CD14-positive monocyte (primary cell): ENCODE results near the gene NOL6. TPM values are rescaled to one million over a fixed set of nuclear protein-coding genes. Genes with fewer than 3 reads are reported as not detected.
"Not testable (repeated sequence)": the region's sequence is repeated elsewhere in the genome, so short reads cannot be mapped to it uniquely, and the experiment has no call there.

Experiments used
- DNase-seq, 3 donors: peaks; one replicate each; pipeline ENCODE4 v3.0.0-alpha.2; 2011 to 2022
- H2AFZ ChIP-seq: 2 replicates; pipeline ENCODE4 v1.6.0; 2012; ENCODE audit warnings: mild to moderate bottlenecking, low read depth, low read length, inconsistent platforms; ENCODE audit not compliant: insufficient read depth, poor library complexity, severe bottlenecking
- H3K27ac ChIP-seq, 2 donors: 1 replicate in 1 of 2; 2 replicates in 1 of 2; pipeline ENCODE4 v1.5.1; 2012 to 2013; ENCODE audit warnings: low read length in 2 of 2, control low read depth in 1 of 2, inconsistent platforms in 1 of 2, low read depth in 1 of 2, mild to moderate bottlenecking in 1 of 2
- H3K27me3 ChIP-seq, 2 donors: one replicate each; pipeline versions ENCODE4 v1.6.0 to v1.6.1; 2011 to 2013; ENCODE audit warnings: low read length in 2 of 2; ENCODE audit not compliant: control insufficient read depth in 2 of 2, insufficient read depth in 2 of 2
- H3K36me3 ChIP-seq, 2 donors: replicated peaks in 1 of 2; 1 replicate in 1 of 2; 2 replicates in 1 of 2; pipeline versions ENCODE4 v1.5.1 to v1.6.1; 2012 to 2013; ENCODE audit warnings: low read length in 2 of 2, control low read depth in 1 of 2, inconsistent platforms in 1 of 2, mild to moderate bottlenecking in 1 of 2; ENCODE audit not compliant: insufficient read depth in 2 of 2, control insufficient read depth in 1 of 2
- H3K4me1 ChIP-seq, 2 donors: 1 replicate in 1 of 2; 2 replicates in 1 of 2; pipeline versions ENCODE4 v1.5.1 to v1.6.1; 2012 to 2013; ENCODE audit warnings: low read length in 2 of 2, control low read depth in 1 of 2, inconsistent platforms in 1 of 2, mild to moderate bottlenecking in 1 of 2, moderate library complexity in 1 of 2; ENCODE audit not compliant: insufficient read depth in 2 of 2, control insufficient read depth in 1 of 2
- H3K4me2 ChIP-seq: replicated peaks from 2 replicates; pipeline ENCODE3; 2012; ENCODE audit warnings: low read length, moderate library complexity, mild to moderate bottlenecking; ENCODE audit not compliant: poor library complexity, severe bottlenecking; ENCODE audit errors: extremely low read depth
- H3K4me3 ChIP-seq, 3 experiments: fragments of 200-600 bp in 1 of 3; sonication (generic) in 1 of 3; replicated peaks in 1 of 3; 1 replicate in 2 of 3; 2 replicates in 1 of 3; pipeline ENCODE4 v1.5.1; 2011 to 2013; ENCODE audit warnings: low read length in 3 of 3, mild to moderate bottlenecking in 3 of 3, control low read depth in 2 of 3, low read depth in 2 of 3, inconsistent platforms in 1 of 3, moderate library complexity in 1 of 3
- H3K79me2 ChIP-seq: 2 replicates; pipeline ENCODE4 v1.6.0; 2012; ENCODE audit warnings: mild to moderate bottlenecking, control low read depth, inconsistent platforms, low read length, moderate library complexity; ENCODE audit not compliant: insufficient read depth
- H3K9ac ChIP-seq: 2 replicates; pipeline ENCODE4 v1.6.0; 2017; ENCODE audit warnings: low read length, mild to moderate bottlenecking; ENCODE audit not compliant: insufficient read depth, poor library complexity, severe bottlenecking
- H3K9me3 ChIP-seq, 2 donors: replicated peaks in 1 of 2; 1 replicate in 1 of 2; 2 replicates in 1 of 2; pipeline versions ENCODE4 v1.5.1 to v1.6.1; 2012 to 2013; ENCODE audit warnings: low read length in 2 of 2, control low read depth in 1 of 2; ENCODE audit not compliant: control insufficient read depth in 1 of 2, insufficient read depth in 1 of 2
- H4K20me1 ChIP-seq: 2 replicates; pipeline ENCODE4 v1.6.0; 2012; ENCODE audit warnings: mild to moderate bottlenecking, low read length, control low read depth, moderate library complexity; ENCODE audit not compliant: insufficient read depth
- H3K27ac Mint-ChIP-seq, 7 donors: one replicate each; pipeline ENCODE4 v1.8.0; 2020; ENCODE audit warnings: mild to moderate bottlenecking in 7 of 7, mixed read lengths in 7 of 7, moderate library complexity in 6 of 7, inconsistent platforms in 2 of 7
- H3K27me3 Mint-ChIP-seq, 3 donors: one replicate each; pipeline ENCODE4 v1.8.0; 2021 to 2022; ENCODE audit warnings: low read depth in 3 of 3, mild to moderate bottlenecking in 3 of 3, mixed read lengths in 3 of 3, moderate library complexity in 3 of 3, inconsistent platforms in 1 of 3
- H3K36me3 Mint-ChIP-seq, 2 donors: one replicate each; pipeline ENCODE4 v1.8.0; 2020; ENCODE audit warnings: mixed read lengths in 2 of 2, inconsistent platforms in 1 of 2, mild to moderate bottlenecking in 1 of 2
- H3K4me1 Mint-ChIP-seq: one replicate; pipeline ENCODE4 v1.8.0; 2020; ENCODE audit warnings: mild to moderate bottlenecking, mixed read lengths
- H3K4me3 Mint-ChIP-seq, 2 donors: one replicate each; pipeline ENCODE4 v1.8.0; 2020; ENCODE audit warnings: mild to moderate bottlenecking in 2 of 2, mixed read lengths in 2 of 2, moderate library complexity in 1 of 2
- H3K9me3 Mint-ChIP-seq, 7 donors: one replicate each; pipeline ENCODE4 v1.8.0; 2020 to 2022; ENCODE audit warnings: mixed read lengths in 7 of 7, mild to moderate bottlenecking in 6 of 7, moderate library complexity in 6 of 7, inconsistent platforms in 2 of 7
- WGBS: methylation state at CpG from one replicate; pipeline ENCODE4 v1.1.5; 2013; ENCODE audit warnings: missing lambda C conversion rate; ENCODE audit not compliant: insufficient coverage; 5-methylcytosine and 5-hydroxymethylcytosine counted together
- intact Hi-C, 2 donors: fragments of 100-400 bp; cut with micrococcal nuclease; formaldehyde crosslinking; loops; one replicate each; pipeline versions ENCODE4 v1.15.0 to v1.15.1; 2023
- polyA minus RNA-seq: library from RNA; depleted of rRNA, polyadenylated mRNA; stranded (reverse); fragments of >200 nt; gene quantifications from 2 replicates; pipeline ENCODE4 v1.2.3, GENCODE V29; 2012
- polyA plus RNA-seq, 3 donors: library from polyadenylated mRNA; depleted of rRNA in 1 of 3; unstranded in 2 of 3; stranded (reverse) in 1 of 3; fragments of 300-500 nt in 2 of 3; fragments of >200 nt in 1 of 3; fragmentation: Illumina TruSeq in 2 of 3; gene quantifications; 1 replicate in 2 of 3; 2 replicates in 1 of 3; pipeline ENCODE4 v1.2.3, GENCODE V29; 2012 to 2021
- total RNA-seq, 12 experiments: library from RNA in 1 of 12; stranded (reverse) in 1 of 12; fragments of 120-200 nt in 1 of 12; gene quantifications; one replicate each; pipeline ENCODE4 v1.2.4 and lab custom pipeline; 2013 to 2026; ENCODE audit warnings: mixed read lengths in 6 of 12, inconsistent platforms in 1 of 12
- TF ChIP-seq, protein P1 (sequence below): fragments of 200-600 bp; IDR thresholded peaks from one replicate; pipeline ENCODE4 v1.8.0; 2022; ENCODE audit warnings: antibody characterized with exemption, mild to moderate bottlenecking

The NOL6 gene, protein sequence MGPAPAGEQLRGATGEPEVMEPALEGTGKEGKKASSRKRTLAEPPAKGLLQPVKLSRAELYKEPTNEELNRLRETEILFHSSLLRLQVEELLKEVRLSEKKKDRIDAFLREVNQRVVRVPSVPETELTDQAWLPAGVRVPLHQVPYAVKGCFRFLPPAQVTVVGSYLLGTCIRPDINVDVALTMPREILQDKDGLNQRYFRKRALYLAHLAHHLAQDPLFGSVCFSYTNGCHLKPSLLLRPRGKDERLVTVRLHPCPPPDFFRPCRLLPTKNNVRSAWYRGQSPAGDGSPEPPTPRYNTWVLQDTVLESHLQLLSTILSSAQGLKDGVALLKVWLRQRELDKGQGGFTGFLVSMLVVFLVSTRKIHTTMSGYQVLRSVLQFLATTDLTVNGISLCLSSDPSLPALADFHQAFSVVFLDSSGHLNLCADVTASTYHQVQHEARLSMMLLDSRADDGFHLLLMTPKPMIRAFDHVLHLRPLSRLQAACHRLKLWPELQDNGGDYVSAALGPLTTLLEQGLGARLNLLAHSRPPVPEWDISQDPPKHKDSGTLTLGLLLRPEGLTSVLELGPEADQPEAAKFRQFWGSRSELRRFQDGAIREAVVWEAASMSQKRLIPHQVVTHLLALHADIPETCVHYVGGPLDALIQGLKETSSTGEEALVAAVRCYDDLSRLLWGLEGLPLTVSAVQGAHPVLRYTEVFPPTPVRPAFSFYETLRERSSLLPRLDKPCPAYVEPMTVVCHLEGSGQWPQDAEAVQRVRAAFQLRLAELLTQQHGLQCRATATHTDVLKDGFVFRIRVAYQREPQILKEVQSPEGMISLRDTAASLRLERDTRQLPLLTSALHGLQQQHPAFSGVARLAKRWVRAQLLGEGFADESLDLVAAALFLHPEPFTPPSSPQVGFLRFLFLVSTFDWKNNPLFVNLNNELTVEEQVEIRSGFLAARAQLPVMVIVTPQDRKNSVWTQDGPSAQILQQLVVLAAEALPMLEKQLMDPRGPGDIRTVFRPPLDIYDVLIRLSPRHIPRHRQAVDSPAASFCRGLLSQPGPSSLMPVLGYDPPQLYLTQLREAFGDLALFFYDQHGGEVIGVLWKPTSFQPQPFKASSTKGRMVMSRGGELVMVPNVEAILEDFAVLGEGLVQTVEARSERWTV
- 15.3 TPM for total RNA-seq (2013)
- polyA plus RNA-seq = 10 to 100 TPM in 2 of 3 donors, 1 to 10 TPM in 1; 4.6 to 21.9 (median 10.1) TPM
- 11.9 and 18.2 TPM in 2 replicates for polyA minus RNA-seq
- 4.7 to 28.4 (median 16.3) reads per million in 11 experiments for total RNA-seq (lab: John Stamatoyannopoulos, UW)

DNA sequence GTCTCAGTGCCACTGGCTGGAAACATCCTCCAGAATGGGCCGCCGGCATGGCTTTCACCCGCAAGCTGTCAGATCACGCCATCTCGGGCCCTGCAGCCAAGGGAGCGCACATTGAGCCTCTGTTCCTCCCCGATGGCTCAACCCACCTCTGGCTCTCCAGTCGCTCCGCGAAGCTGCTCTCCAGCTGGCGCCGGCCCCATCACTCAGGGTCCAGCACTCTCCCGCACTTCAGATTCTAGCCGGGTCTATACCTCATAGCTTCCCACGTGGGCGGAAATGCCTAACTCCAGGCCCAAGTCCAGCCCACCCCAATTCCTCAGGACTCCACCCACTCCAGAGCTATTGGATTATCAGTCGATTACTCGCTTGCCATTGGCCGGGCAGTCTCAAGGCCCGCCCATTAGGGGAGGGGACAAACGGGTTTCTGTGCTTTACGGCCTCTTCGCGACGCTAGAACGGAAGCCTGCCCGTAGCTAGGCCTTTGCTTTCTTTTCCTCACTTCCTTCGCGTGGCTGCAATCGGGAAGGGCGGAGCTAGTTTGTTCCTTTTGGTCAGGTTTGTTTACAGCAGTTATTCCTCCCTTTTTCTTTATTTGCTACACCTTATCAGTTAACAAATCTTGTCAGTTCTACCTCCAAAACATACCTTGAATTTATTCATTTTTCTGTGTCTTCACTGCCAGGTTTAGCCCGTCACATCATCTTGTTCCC, at the start of gene NOL6:
Gene NOL6 (minus strand): TSS at position 282 of the 710 bp plus-strand sequence. CDS start 82 bp downstream, at position 200.
- Histone ChIP-seq H3K36me3 (peaks cover 27 to 36% of the 10 kb centered on the region in 2 donors), H3K9ac (peak within 1 kb of the TSS; percentile 80), H3K4me1 (peaks cover 16 to 19% of the 10 kb centered on the region in 2 donors), H3K4me2 (peak within 1 kb of the TSS; percentile 96), H3K27me3 (no peaks in the 10 kb centered on the region), H3K9me3 (no peaks in the 10 kb centered on the region), H4K20me1 (no peaks in the 10 kb centered on the region), H2AFZ (peak within 1 kb of the TSS; percentile 93), H3K79me2 (peaks cover 24% of the 10 kb centered on the region), H3K4me3 (peak within 1 kb of the TSS; percentile 82 to 99 (median 97)), H3K27ac (peak within 1 kb of the TSS; percentile 42 to 77)
- Mint-ChIP-seq H3K36me3 (peaks cover 31 to 36% of the 10 kb centered on the region in 2 donors), H3K27me3 (no peaks in the 10 kb centered on the region), H3K27ac (peak within 1 kb of the TSS; percentile 89 to 97 (median 93)), H3K4me3 (peak within 1 kb of the TSS; percentile 99 to 100), H3K4me1 (peaks cover 16% of the 10 kb centered on the region), H3K9me3 (peaks cover 0 to 2% (median 0%) of the 10 kb centered on the region in 7 donors)
- WGBS = 0% methylated on average over 25 of the region's 32 CpGs
- intact Hi-C loops = loop anchor here in 1 of 2 donors (10.0 kb wide), 2 partner anchors 179 to 449 kb away; partner anchors contain the start of genes DNAJA1 and NFX1
- peak; percentile 97 to 99 (median 98) for DNase-seq
- TF ChIP-seq, protein P1, sequence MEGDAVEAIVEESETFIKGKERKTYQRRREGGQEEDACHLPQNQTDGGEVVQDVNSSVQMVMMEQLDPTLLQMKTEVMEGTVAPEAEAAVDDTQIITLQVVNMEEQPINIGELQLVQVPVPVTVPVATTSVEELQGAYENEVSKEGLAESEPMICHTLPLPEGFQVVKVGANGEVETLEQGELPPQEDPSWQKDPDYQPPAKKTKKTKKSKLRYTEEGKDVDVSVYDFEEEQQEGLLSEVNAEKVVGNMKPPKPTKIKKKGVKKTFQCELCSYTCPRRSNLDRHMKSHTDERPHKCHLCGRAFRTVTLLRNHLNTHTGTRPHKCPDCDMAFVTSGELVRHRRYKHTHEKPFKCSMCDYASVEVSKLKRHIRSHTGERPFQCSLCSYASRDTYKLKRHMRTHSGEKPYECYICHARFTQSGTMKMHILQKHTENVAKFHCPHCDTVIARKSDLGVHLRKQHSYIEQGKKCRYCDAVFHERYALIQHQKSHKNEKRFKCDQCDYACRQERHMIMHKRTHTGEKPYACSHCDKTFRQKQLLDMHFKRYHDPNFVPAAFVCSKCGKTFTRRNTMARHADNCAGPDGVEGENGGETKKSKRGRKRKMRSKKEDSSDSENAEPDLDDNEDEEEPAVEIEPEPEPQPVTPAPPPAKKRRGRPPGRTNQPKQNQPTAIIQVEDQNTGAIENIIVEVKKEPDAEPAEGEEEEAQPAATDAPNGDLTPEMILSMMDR = no peak

DNA sequence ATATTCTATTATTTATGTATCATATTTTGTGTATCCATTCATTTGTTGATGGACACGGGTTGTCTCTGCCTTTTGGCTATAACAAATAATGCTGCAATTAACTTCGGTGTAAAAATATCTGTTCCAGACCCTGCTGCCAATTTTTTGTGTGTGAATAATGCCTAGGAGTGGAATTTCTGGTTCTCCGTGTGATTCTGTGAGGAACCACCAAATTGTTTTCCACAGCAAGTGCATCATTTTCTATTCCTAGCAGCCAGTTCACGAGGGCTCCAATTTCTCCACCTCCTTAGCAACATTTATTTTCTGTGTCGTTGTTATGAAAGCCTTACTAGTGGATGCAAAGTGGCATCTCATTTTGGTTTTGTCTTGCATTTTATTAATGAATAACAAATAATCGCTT, 48.1 kb upstream of the NOL6 start:
- H3K4me1 Mint-ChIP-seq, H3K4me3 ChIP-seq, H2AFZ ChIP-seq, H3K4me2 ChIP-seq, H3K36me3 Mint-ChIP-seq, H3K9ac ChIP-seq, H3K79me2 ChIP-seq, H3K9me3 Mint-ChIP-seq, H3K27ac Mint-ChIP-seq, H3K27ac ChIP-seq, H3K36me3 ChIP-seq, intact Hi-C loops, DNase-seq, H3K9me3 ChIP-seq, H4K20me1 ChIP-seq: not testable (repeated sequence)
- H3K27me3 Mint-ChIP-seq = peaks cover 44 to 57% (median 45%) of the 10 kb centered on the region in 3 donors
- 100% methylated on average over 1 of the region's 6 CpGs for WGBS
- peaks cover 6 to 15% of the 10 kb centered on the region in 2 donors for H3K4me1 ChIP-seq
- peaks cover 21 to 41% of the 10 kb centered on the region in 2 donors for H3K27me3 ChIP-seq
- H3K4me3 Mint-ChIP-seq = peak overlapping the region in 1 of 2 donors; percentile 56

DNA sequence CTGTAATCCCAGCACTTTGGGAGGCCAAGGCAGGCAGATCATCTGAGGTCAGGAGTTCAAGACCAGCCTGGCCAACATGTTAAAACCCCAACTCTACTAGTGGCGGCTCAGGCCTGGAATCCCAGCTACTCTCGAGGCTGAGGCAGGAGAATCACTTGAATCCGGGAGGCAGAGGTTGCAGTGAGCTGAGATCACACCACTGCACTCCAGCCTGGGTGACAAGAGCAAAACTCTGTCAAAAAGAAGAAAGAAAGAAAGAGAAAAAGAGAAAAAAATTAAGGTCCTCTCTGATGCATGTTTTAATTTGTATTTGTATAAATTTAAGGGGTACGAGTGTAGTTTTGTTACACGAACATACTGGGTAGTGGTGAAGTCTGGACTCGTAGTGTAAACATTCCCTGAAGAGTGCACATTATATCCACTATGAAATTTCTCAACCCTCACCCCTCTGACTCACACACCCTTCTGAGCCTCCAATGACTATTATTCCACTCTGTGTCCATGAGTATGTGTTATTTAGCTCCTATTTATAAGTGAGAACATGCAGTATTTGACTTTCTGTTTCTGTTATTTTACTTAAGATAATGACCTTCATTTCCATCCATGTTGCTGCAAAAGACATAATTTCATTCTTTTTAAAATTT, 44.3 kb upstream of the NOL6 start:
- intact Hi-C loops, H3K27ac Mint-ChIP-seq, H3K4me1 Mint-ChIP-seq, H3K9me3 ChIP-seq, H3K79me2 ChIP-seq, H3K9ac ChIP-seq, H3K4me3 ChIP-seq, DNase-seq, H3K4me3 Mint-ChIP-seq, H2AFZ ChIP-seq, H3K27ac ChIP-seq, H3K4me1 ChIP-seq, H3K36me3 Mint-ChIP-seq, H4K20me1 ChIP-seq, H3K36me3 ChIP-seq, H3K4me2 ChIP-seq: not testable (repeated sequence)
- Mint-ChIP-seq H3K9me3 (peaks cover 8 to 22% (median 14%) of the 10 kb centered on the region in 7 donors), H3K27me3 (peaks cover 19 to 25% (median 19%) of the 10 kb centered on the region in 3 donors)
- peaks cover 5 to 12% of the 10 kb centered on the region in 2 donors for H3K27me3 ChIP-seq
- 100% methylated on average over 1 of the region's 6 CpGs for WGBS
